T-helper 17 cell (primary cell): Measurements from ENCODE around the gene CRABP2. TPM values are rescaled to one million over a fixed set of nuclear protein-coding genes. Genes with fewer than 3 reads are reported as not detected.

ENCODE experiments used
- ATAC-seq: fragments of 150-1000 bp; cut with Tn5 transposase; 2 replicates; pipeline ENCODE4 v1.10.0; 2021; ENCODE audit warnings: mild to moderate bottlenecking, moderate library complexity
- DNase-seq, 3 donors: peaks; one replicate each; pipeline versions ENCODE4 v3.0.0 to v3.0.0-alpha.2; 2020 to 2021
- H3K9me3 ChIP-seq: one replicate; pipeline ENCODE4 v1.7.0; 2013; ENCODE audit warnings: low read length, mild to moderate bottlenecking; ENCODE audit not compliant: control insufficient read depth, poor library complexity, severe bottlenecking
- H3K27ac Mint-ChIP-seq: one replicate; pipeline ENCODE4 v1.8.0; 2022; ENCODE audit warnings: mild to moderate bottlenecking, moderate library complexity, mixed read lengths
- H3K27me3 Mint-ChIP-seq: one replicate; pipeline ENCODE4 v1.8.0; 2022; ENCODE audit warnings: mixed read lengths
- H3K36me3 Mint-ChIP-seq: one replicate; pipeline ENCODE4 v1.8.0; 2022; ENCODE audit warnings: low read depth, mixed read lengths
- H3K4me1 Mint-ChIP-seq: one replicate; pipeline ENCODE4 v1.8.0; 2022; ENCODE audit warnings: mild to moderate bottlenecking, mixed read lengths
- H3K4me3 Mint-ChIP-seq: one replicate; pipeline ENCODE4 v1.8.0; 2022; ENCODE audit warnings: mild to moderate bottlenecking, moderate library complexity, mixed read lengths
- total RNA-seq, 4 donors: library from RNA in 2 of 4; stranded (reverse) in 2 of 4; gene quantifications; one replicate each; pipeline ENCODE4 v1.2.3 and lab custom pipeline; 2022 to 2026

CRABP2 gene
- 1 to 10 TPM; 1.5 to 4.5 TPM for total RNA-seq
- total RNA-seq (lab: John Stamatoyannopoulos, UW), result 0 to 0.83 reads per million in 2 donors

- DNase-seq (peak; percentile 10 to 33 (median 22)), ATAC-seq (peak; percentile 52)
- peaks cover 29% of the 10 kb centered on the region for H3K27me3 Mint-ChIP-seq
- H3K4me3 Mint-ChIP-seq, result peak within 1 kb of the TSS; percentile 96
- H3K27ac Mint-ChIP-seq, result peak within 1 kb of the TSS; percentile 88
- no peaks in the 10 kb centered on the region for H3K36me3 Mint-ChIP-seq
- H3K4me1 Mint-ChIP-seq, result peaks cover 18% of the 10 kb centered on the region
- no peaks in the 10 kb centered on the region for H3K9me3 ChIP-seq
These were observed at the start of gene CRABP2 for GRCh38 chr1:156705321-156705917. CRABP2 (minus strand) TSS chr1:156705583; CDS start chr1:156705446, 137 bp downstream.

DNA sequence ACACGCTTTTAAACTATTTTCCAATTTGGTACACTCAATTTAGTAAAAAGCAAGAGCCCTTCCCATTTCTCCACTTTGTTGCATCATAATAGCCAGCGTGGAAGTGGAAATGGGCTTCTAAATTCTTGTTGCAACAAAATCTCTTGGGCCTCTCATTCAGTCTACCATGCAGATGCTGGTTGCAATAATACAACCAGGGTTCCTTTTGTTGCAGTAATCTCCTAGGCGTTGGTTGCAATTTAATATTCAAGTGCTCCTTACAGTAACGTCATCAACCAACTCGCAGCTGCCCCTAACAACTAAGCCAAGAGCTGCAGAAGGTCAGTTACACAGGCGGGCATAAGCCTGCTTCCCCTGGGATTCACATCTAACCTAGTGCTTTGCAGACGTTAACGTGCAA, 48.8 kb upstream of the CRABP2 start:
- no peak for DNase-seq
- Mint-ChIP-seq H3K36me3 (peaks cover 2% of the 10 kb centered on the region), H3K27me3 (no peaks in the 10 kb centered on the region), H3K27ac (no peak overlapping the region), H3K4me3 (no peak overlapping the region), H3K4me1 (peaks cover 17% of the 10 kb centered on the region)
- H3K9me3 ChIP-seq, result no peaks in the 10 kb centered on the region
- no peak for ATAC-seq

- DNase-seq (no peak), ATAC-seq (no peak)
- Mint-ChIP-seq H3K4me3 (peak overlapping the region; percentile 94), H3K4me1 (peaks cover 26% of the 10 kb centered on the region), H3K27ac (peak overlapping the region; percentile 74), H3K36me3 (peaks cover 2% of the 10 kb centered on the region), H3K27me3 (no peaks in the 10 kb centered on the region)
- no peaks in the 10 kb centered on the region for H3K9me3 ChIP-seq
These were observed 47.6 kb upstream of the CRABP2 start for GRCh38 chr1:156752843-156753482.

DNA sequence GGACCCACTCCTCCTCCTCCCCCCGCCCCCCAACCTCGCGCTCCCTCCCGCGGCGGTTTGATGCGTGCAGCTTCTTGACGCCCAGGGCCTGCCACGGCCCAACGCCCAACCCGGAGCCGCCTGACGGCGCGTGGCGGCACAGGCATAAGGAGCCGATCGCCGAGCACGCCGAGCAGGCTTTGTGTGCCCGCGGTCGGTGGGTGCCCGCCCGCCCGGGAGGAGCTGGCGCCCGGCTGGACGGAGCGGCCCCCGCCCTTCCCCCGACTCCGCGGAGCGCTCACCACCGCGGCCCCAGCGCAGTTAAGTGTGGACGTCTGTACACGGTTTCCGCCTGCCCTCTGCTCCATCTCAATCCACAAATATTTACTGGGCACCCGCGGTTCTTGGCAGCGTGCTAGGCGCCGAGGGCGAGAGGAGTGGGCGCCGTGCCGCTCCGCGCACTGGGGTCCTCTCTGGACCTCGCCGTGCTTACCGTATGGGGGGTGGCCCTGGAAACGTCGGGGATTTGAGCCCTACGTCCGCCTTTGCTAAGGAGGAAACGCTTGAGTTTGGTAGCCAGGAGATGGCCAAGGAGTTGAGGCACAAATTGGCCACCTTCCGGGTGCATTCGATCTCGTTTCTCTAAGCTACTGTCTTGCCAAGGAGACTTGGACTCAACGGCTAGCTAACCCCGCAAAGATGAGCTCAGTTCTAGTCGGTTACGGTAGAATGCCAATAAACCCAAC, 46.5 kb upstream of the CRABP2 start:
- no peaks in the 10 kb centered on the region for H3K27me3 Mint-ChIP-seq
- H3K4me3 Mint-ChIP-seq, result peak overlapping the region; percentile 94
- H3K9me3 ChIP-seq, result no peaks in the 10 kb centered on the region
- peaks cover 33% of the 10 kb centered on the region for H3K4me1 Mint-ChIP-seq
- ATAC-seq (peak; percentile 88), DNase-seq (peak; percentile 90 to 97 (median 96))
- peaks cover 2% of the 10 kb centered on the region for H3K36me3 Mint-ChIP-seq
- peak overlapping the region; percentile 74 for H3K27ac Mint-ChIP-seq

DNA sequence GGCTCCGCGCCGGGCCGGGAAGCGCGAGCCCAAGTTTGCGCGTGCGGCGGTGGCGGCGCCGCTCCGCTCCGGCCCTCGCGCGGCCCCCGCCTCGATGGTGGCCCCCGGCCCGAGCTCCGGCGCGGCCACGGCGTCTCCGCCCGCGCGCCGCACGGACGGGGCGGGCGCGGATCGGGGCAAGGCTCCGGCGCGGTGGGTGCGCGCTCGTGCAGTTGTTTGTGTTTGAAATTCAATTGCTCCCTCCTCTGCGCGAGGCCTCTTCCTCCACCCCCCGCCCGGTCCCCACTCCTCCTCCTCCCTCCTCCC, 46.0 kb upstream of the CRABP2 start, which contains the start of gene HDGF:
Gene HDGF (minus strand): TSS at position 225 of the 306 bp plus-strand sequence. CDS start 246 bp downstream, outside the sequence.
- no peak for DNase-seq
- H3K27me3 Mint-ChIP-seq, result no peaks in the 10 kb centered on the region
- no peaks in the 10 kb centered on the region for H3K9me3 ChIP-seq
- H3K36me3 Mint-ChIP-seq, result peaks cover 2% of the 10 kb centered on the region
- peak within 1 kb of the TSS; percentile 99 for H3K27ac Mint-ChIP-seq
- peak within 1 kb of the TSS; percentile 94 for H3K4me3 Mint-ChIP-seq
- H3K4me1 Mint-ChIP-seq, result peaks cover 36% of the 10 kb centered on the region
- no peak for ATAC-seq

DNA sequence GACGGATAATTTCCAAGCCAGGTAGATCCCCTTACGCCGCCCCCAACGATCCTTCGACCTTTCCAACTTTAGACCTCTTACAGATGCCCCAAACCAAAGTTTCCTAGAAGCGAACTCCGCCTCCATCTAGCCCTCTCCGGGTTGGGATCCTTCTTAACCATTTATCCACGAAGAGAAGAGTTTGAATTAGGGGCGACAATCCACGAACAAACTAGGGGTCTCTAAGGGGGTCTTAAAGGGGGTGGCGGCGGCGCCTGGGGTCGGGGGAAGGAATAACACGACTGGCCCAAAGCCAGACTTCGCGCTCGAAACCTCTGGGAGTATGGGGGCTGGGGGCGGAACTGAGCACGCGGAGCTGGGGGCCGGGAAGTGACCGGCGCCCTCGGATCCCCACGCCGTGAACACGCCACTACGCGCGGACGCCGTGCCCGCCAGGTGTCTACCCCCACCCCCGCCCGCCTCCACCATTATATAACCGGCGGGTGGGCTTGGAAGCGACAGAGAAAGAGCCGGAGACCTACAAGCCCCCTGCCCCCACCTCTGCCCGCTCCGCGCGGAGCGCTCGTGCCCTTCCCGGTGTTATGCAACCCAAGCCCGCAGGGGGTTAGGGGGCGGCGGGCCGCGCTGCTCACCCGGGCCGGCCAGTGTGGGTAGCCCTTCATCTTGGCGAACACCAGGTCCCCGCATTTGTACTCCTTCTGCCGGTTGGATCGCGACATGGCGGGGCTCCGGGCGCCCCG, 45.5 kb upstream of the CRABP2 start:
- ATAC-seq, result peak; percentile 29
- Mint-ChIP-seq H3K27ac (peak overlapping the region; percentile 99), H3K4me3 (peak overlapping the region; percentile 94), H3K27me3 (no peaks in the 10 kb centered on the region), H3K4me1 (peaks cover 39% of the 10 kb centered on the region), H3K36me3 (peaks cover 2% of the 10 kb centered on the region)
- DNase-seq, result peak in 1 of 3 donors; percentile 22
- H3K9me3 ChIP-seq, result no peaks in the 10 kb centered on the region

- ATAC-seq, result peak; percentile 2
- peak overlapping the region; percentile 99 for H3K27ac Mint-ChIP-seq
- DNase-seq, result no peak
- H3K27me3 Mint-ChIP-seq, result no peaks in the 10 kb centered on the region
- no peaks in the 10 kb centered on the region for H3K9me3 ChIP-seq
- peak overlapping the region; percentile 94 for H3K4me3 Mint-ChIP-seq
- peaks cover 45% of the 10 kb centered on the region for H3K4me1 Mint-ChIP-seq
- peaks cover 2% of the 10 kb centered on the region for H3K36me3 Mint-ChIP-seq
These were observed 44.8 kb upstream of the CRABP2 start for GRCh38 chr1:156750191-156750672.

- DNase-seq (no peak), ATAC-seq (no peak)
- peak overlapping the region; percentile 94 for H3K4me3 Mint-ChIP-seq
- H3K27ac Mint-ChIP-seq, result peak overlapping the region; percentile 99
- H3K4me1 Mint-ChIP-seq, result peaks cover 45% of the 10 kb centered on the region
- H3K9me3 ChIP-seq, result no peaks in the 10 kb centered on the region
- no peaks in the 10 kb centered on the region for H3K27me3 Mint-ChIP-seq
- H3K36me3 Mint-ChIP-seq, result peaks cover 2% of the 10 kb centered on the region
These were observed 44.2 kb upstream of the CRABP2 start for GRCh38 chr1:156749419-156750118.

GRCh38 chr1:156748670-156749418, 43.5 kb upstream of the CRABP2 start:
- DNase-seq (no peak), ATAC-seq (no peak)
- Mint-ChIP-seq H3K36me3 (peaks cover 5% of the 10 kb centered on the region), H3K4me3 (peak overlapping the region; percentile 94), H3K4me1 (peaks cover 47% of the 10 kb centered on the region), H3K27me3 (no peaks in the 10 kb centered on the region), H3K27ac (peak overlapping the region; percentile 99)
- H3K9me3 ChIP-seq, result no peaks in the 10 kb centered on the region

DNA sequence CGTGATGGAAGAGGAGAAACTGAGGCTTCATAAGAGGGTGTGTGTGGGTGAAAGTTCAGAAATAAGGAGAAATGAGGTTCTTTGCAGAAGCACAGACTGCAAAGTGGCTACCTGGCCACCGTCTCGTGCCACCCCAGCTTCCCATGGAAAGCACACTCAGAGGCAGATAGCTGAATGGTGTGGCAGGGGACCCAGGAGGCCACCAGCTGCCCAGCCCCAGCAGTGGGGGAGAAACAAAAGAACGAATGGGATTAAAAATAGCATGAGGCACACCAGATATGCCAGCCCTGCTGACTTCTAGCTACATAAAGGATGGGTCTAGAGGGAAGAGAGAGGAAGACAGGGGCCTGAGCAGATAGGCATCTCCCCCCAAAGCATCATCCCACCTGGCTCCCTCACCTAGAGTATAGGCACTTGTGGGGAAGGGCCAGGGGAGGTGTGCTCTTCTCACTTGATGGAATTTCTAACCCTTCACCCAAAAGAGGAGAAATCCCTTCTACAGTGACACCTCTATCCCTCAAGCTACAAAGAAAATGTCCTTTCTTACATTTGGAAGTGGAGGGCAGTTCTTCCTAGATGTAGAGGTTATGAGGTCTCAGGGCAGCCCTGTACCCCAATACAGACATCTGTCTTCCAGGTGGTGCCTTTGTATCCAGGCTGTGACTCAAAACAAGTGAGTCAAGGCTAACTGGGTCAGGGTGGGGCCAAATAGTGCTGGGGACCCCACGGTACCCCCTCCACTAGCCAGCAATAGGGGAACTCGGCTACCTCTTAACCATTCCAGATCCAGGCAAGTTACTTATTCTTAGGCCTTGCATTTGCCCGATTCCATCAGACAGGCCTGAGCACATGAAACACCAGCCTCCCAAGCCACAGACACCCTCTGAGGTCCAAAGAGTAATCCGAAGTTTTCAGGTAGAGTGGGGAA, 42.6 kb upstream of the CRABP2 start:
- DNase-seq (no peak), ATAC-seq (no peak)
- H3K27ac Mint-ChIP-seq, result peak overlapping the region; percentile 99
- H3K9me3 ChIP-seq, result no peaks in the 10 kb centered on the region
- peaks cover 47% of the 10 kb centered on the region for H3K4me1 Mint-ChIP-seq
- H3K4me3 Mint-ChIP-seq, result peak overlapping the region; percentile 94
- no peaks in the 10 kb centered on the region for H3K27me3 Mint-ChIP-seq
- peaks cover 10% of the 10 kb centered on the region for H3K36me3 Mint-ChIP-seq
